Duodenal mucosa (tissue), 2 donors: ENCODE data around the gene LMF1.

ENCODE experiments used
- H3K27ac ChIP-seq: one replicate; pipeline ENCODE4 v1.7.0; 2013; ENCODE audit warnings: low read depth, low read length
- H3K27me3 ChIP-seq, 2 donors: one replicate each; pipeline ENCODE4 v1.7.0; 2013; ENCODE audit warnings: low read length in 2 of 2, control low read depth in 1 of 2; ENCODE audit not compliant: insufficient read depth in 2 of 2, control insufficient read depth in 1 of 2
- H3K36me3 ChIP-seq, 2 donors: one replicate each; pipeline ENCODE4 v1.7.0; 2013; ENCODE audit warnings: low read length in 2 of 2, control low read depth in 1 of 2; ENCODE audit not compliant: insufficient read depth in 2 of 2, control insufficient read depth in 1 of 2
- H3K4me1 ChIP-seq, 2 donors: one replicate each; pipeline ENCODE4 v1.7.0; 2013; ENCODE audit warnings: low read length in 2 of 2, control low read depth in 1 of 2; ENCODE audit not compliant: insufficient read depth in 2 of 2, control insufficient read depth in 1 of 2
- H3K4me3 ChIP-seq, 2 donors: one replicate each; pipeline ENCODE4 v1.7.0; 2013; ENCODE audit warnings: low read length in 2 of 2, low read depth in 1 of 2
- H3K9ac ChIP-seq, 2 donors: one replicate each; pipeline ENCODE4 v1.7.0; 2013; ENCODE audit warnings: low read length in 2 of 2, low read depth in 1 of 2
- H3K9me3 ChIP-seq, 2 donors: one replicate each; pipeline ENCODE4 v1.7.0; 2013; ENCODE audit warnings: low read length in 2 of 2, control low read depth in 1 of 2; ENCODE audit not compliant: control insufficient read depth in 1 of 2

The LMF1 gene

DNA sequence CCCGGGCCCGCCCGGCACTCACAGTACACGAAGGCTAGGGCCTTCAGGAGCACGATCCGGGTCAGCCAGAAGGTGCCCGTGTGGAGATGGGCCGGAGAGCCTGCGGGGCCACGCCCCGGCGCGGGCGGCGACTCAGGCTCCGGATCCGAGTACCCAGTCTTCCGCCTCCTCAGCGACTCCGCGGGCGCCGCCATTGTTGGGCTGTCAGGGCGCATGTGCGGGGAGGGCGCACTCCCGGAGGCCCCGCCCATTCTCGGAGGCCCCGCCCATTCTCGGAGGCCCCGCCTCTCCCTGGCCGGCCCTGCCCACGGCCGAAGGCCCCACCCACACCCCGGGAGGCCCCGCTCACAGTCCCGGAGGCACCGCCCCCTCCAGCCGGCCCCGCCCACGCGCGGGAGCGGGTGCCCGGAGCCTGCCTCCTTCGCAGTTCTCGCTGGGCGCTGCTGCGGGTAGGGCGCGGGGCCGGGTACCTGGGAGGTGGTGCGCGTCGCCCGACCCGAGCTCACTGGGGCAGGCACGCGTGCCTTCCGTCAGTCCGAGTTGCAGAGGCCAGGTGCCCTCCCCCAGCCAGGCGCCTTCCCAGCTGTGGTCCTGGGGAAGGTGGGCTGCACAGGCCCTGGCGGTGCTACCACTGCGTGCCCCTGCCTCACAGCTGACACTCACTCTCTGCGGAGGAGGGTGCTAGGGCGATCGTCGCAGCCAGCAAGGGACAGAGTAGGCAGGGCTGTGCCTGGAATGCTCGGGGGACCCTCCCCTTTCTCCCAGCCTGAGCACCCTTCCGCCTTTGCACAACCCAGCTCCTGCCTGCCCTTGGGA, at the start of gene LMF1:
TSS of gene LMF1 (minus strand) at position 219 of the 816 bp plus-strand sequence. CDS start at position 215, 4 bp downstream.
- peaks cover 5 to 13% of the 10 kb centered on the region in 2 donors for H3K27me3 ChIP-seq
- H3K27ac ChIP-seq: peak within 1 kb of the TSS; percentile 60
- H3K9me3 ChIP-seq: peaks cover 0 to under 1% of the 10 kb centered on the region in 2 donors
- H3K36me3 ChIP-seq: peaks cover 0 to 6% of the 10 kb centered on the region in 2 donors
- H3K4me3 ChIP-seq: peak within 1 kb of the TSS; percentile 71 to 84
- H3K4me1 ChIP-seq: peaks cover 6 to 9% of the 10 kb centered on the region in 2 donors
- peak within 1 kb of the TSS; percentile 69 to 77 for H3K9ac ChIP-seq

DNA sequence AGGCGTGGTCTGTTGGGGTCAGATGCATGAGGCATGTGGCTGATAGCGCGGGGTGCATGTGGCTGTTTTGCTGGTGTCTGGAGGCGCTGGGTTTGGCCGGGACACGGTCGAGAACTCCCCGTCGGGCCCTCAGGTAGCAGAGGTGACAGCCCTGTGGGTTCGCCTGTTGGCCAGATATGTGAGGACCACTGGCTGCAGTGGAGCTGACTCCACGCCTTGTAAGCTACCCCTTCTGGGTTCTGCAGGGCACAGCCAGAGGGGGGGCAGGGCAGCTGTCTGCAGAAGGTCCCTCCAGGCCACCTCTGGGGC, 49.3 kb upstream of the LMF1 start:
- peaks cover 4 to 11% of the 10 kb centered on the region in 2 donors for H3K27me3 ChIP-seq
- H3K36me3 ChIP-seq: no peaks in the 10 kb centered on the region
- no peak overlapping the region for H3K4me3 ChIP-seq
- no peak overlapping the region for H3K27ac ChIP-seq
- H3K9ac ChIP-seq: no peak overlapping the region
- H3K4me1 ChIP-seq: no peaks in the 10 kb centered on the region
- H3K9me3 ChIP-seq: no peaks in the 10 kb centered on the region

DNA sequence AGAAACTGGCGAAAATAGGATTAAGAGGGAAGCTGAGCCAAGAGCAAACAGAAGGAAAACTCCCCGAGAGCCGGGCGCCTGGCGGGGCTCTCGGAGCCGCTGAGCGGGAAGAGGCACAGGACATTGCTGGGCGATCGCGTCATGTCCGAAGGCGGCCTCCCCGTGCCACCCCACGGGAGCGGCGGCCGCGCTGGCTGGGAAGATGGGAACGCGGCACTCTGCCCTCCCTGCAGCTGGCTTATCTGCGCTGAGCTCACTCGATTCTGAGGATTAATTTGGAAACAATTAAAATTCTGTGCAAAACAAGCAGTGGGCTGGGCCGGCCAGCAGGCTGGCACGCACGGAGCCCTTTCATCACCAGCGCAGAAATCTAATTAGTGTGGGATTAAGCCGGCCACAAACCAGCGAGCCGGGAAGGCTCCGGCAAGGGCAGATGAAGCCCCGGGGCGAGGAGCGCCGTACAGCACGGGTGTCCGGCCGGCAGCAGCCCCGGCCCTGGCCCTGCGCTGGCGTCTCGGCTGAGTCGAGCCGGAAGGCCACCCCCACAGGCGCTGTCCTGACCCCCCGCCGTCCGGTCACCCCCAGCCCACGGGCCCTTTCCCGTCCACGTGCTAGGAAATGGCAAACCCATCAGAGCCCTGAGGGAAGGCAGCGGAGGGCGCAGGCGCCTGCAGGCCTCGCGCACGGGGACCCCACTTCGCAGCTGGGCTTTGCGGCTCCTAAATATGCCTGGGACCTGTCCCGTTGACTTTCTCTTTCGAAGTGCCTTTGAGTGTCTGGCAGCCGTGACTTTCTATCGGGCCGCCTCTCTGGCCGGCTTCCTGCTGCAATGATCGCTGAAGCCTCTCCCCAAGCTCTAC, 48.7 kb upstream of the LMF1 start:
- Histone ChIP-seq H3K4me1 (no peaks in the 10 kb centered on the region), H3K4me3 (no peak overlapping the region), H3K27ac (no peak overlapping the region), H3K9me3 (no peaks in the 10 kb centered on the region), H3K36me3 (no peaks in the 10 kb centered on the region), H3K27me3 (peaks cover 4 to 11% of the 10 kb centered on the region in 2 donors), H3K9ac (no peak overlapping the region)

DNA sequence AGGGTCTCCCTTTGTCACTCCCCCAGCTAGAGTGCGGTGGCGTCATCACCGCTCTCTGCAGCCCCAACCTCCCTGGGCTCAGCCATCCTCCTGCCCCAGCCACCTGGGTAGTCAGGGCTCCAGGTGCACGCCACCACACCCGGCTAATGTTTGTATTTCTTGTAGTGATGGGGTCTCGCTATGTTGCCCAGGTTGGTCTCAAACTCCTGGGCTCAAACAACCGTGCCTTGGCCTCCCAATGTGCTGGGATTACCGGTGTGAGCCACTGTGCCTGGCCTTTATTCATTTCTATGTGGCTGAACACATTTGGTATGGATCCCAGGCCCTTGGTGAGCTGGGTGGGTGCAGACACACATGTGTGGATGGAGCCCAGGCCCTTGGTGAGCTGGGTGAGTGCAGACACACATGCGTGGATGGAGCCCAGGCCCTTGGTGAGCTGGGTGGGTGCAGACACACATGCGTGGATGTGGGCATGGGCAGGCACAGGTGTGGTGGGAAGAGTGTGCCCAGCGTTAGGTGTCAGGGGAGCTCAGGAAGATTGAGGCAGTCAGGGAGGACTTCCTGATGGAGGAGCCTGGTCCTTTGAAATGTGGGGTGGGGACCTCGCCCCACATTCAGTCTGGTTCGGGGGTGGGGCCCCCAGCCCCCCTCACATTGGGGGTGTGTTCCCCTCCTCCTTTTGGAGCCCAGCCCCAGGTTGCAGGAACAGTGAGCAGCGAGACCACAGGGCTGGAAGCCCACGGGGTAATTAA, 47.8 kb upstream of the LMF1 start:
- H3K27ac ChIP-seq: no peak overlapping the region
- no peak overlapping the region for H3K4me3 ChIP-seq
- no peak overlapping the region for H3K9ac ChIP-seq
- no peaks in the 10 kb centered on the region for H3K36me3 ChIP-seq
- no peaks in the 10 kb centered on the region for H3K9me3 ChIP-seq
- no peaks in the 10 kb centered on the region for H3K4me1 ChIP-seq
- H3K27me3 ChIP-seq: peaks cover 4 to 11% of the 10 kb centered on the region in 2 donors

DNA sequence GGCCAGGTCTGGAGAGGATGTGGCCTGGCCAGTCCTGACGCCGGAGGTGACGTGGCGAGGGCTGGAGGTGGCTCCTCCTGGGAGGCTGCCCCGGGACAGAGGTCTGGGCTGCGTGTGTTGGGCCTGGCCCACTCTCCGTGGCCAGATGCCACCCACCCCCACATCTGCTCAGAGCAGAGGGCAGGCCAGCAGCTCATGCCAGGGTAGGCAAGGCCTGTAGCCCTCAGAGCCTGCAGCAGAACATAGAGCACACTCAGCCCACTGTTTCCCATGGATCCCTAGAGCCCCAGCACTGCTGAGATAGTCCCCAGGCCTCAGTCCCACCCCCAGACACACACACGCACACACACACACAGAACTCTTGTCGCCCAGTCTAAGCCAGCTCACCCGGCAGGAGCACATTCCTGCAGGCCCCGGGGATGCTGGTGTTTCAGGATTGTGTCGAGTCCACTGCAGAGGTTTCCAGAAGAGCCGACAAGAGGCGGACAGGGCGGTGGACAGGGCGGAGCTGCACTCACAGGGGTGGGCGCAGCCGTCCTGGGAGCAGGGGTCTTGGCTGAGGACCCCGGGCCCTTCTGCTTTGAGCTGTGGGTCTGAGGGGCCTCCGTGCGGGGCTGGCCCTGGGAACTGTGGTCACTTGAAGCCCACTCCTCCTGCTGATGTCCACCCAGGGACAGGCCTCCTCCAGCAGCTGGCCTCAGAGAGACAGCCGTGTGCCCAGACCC, 44.1 kb upstream of the LMF1 start:
- no peaks in the 10 kb centered on the region for H3K36me3 ChIP-seq
- H3K27me3 ChIP-seq: peaks cover 0 to 12% of the 10 kb centered on the region in 2 donors
- H3K9ac ChIP-seq: no peak overlapping the region
- H3K4me3 ChIP-seq: no peak overlapping the region
- H3K4me1 ChIP-seq: no peaks in the 10 kb centered on the region
- no peaks in the 10 kb centered on the region for H3K9me3 ChIP-seq
- H3K27ac ChIP-seq: no peak overlapping the region

DNA sequence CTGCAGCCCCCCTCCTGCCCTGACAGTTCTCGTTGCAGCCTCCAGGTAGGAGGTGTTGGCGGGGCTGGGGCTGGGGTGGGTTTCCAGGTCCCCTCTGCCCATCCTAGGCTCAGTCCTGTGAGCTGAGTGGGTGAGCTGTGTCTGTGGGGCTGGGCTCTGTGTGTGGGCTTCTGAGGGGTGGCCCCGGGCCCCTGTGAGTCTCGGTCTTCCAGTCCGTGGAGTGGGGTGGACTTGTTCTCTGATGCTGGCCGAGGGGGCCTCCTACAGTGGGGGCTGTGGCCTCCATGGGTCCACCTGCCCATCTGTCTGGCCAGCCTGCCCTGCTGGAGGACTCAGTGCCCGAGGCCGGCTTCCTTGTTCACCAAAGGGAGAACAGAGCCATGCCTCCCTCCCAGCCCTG, 43.4 kb upstream of the LMF1 start:
- H3K9ac ChIP-seq: no peak overlapping the region
- peaks cover 0 to 8% of the 10 kb centered on the region in 2 donors for H3K27me3 ChIP-seq
- no peaks in the 10 kb centered on the region for H3K36me3 ChIP-seq
- no peak overlapping the region for H3K4me3 ChIP-seq
- no peak overlapping the region for H3K27ac ChIP-seq
- H3K4me1 ChIP-seq: no peaks in the 10 kb centered on the region
- H3K9me3 ChIP-seq: no peaks in the 10 kb centered on the region

DNA sequence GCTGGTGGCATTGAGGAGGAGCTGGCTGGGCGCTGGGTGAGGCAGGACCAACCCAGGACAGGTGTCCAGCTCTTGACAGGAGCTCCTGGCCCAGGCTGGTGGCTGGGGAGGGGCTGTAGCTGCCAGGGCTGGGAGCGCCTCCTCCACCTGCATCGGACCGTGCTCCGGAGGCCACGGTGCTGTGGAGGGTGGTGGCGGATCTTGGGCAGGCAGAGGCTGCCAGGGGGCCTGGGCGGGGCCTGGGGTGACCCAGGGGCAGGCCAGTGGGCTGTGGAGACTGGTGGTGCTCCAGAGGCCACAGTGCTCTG, 42.8 kb upstream of the LMF1 start:
- Histone ChIP-seq H3K36me3 (no peaks in the 10 kb centered on the region), H3K27ac (no peak overlapping the region), H3K4me1 (no peaks in the 10 kb centered on the region), H3K4me3 (no peak overlapping the region), H3K9me3 (no peaks in the 10 kb centered on the region), H3K9ac (no peak overlapping the region), H3K27me3 (peaks cover 0 to 3% of the 10 kb centered on the region in 2 donors)

DNA sequence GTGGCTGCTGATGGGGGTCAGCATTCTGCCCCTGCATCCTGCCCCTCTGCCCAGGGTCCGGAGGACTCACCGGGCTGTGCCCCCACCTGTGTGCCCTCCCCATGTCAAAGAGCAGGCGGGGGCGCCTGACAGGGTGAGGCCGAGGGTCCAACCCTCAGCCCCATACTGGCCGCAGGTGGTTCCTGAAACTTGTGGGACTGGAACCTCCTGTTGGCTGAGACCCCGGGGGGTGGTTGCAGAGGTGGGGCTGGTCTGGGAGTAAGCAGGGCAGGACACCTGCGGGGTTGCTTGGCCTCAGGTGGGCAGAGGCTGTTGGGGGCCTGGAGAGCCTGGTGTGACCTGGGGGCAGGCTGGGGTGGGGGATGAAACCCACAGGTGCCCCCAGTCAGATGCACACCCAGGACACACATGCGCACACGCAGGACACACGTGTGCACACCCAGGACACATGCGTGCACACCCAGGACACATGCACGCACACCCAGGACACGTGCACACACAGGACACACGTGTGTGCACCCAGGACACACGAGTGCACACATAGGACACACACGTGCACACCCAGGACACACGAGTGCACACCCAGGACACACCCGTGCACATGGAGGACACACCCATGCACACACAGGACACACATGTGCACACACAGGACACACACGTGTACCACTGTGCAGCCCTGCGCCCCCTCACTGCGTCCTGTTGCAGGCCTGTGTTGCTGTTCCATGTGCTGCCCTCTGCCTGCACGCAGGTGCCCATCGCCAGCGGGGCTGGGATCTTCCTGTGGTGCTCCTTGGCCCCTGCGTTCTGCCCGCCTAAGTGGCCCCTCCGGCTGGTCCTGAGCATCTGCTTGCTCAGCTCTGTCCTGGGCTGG, 42.2 kb upstream of the LMF1 start:
- no peaks in the 10 kb centered on the region for H3K36me3 ChIP-seq
- no peak overlapping the region for H3K4me3 ChIP-seq
- H3K9me3 ChIP-seq: no peaks in the 10 kb centered on the region
- H3K27me3 ChIP-seq: peaks cover 0 to 3% of the 10 kb centered on the region in 2 donors
- no peak overlapping the region for H3K9ac ChIP-seq
- H3K4me1 ChIP-seq: no peaks in the 10 kb centered on the region
- no peak overlapping the region for H3K27ac ChIP-seq

DNA sequence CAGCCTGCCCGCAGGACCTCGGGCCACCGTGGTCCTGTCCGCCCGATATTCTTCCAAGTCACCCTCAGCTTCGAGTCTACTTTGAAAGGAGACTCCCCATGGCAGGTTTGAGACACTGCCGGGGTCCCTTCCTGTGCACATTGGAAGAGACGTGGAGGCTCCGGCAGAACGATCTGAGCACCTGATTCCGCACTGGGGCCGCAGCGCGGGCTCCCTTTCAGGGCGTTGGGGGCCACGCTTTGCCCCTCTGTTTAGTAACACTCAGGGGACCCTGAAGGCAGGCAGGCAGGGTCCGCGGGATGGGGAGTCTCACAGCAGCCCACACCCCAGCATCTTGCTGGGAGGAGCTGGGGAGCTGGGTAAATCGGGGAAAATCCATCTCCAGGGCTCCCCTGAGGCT, 41.4 kb upstream of the LMF1 start:
- no peaks in the 10 kb centered on the region for H3K36me3 ChIP-seq
- H3K27me3 ChIP-seq: peaks cover 0 to 3% of the 10 kb centered on the region in 2 donors
- H3K9ac ChIP-seq: no peak overlapping the region
- H3K4me3 ChIP-seq: no peak overlapping the region
- no peaks in the 10 kb centered on the region for H3K4me1 ChIP-seq
- H3K9me3 ChIP-seq: no peaks in the 10 kb centered on the region
- no peak overlapping the region for H3K27ac ChIP-seq
